Heart right ventricle (tissue), 16 donors: ENCODE results near the gene MID1. TPM values are rescaled to one million over a fixed set of nuclear protein-coding genes. Genes with fewer than 3 reads are reported as not detected.

Source experiments
- ATAC-seq, 8 donors: fragments of 200-7000 bp; cut with Tn5 transposase; one replicate each; pipeline ENCODE4 v1.9.1; 2020; ENCODE audit warnings: mild to moderate bottlenecking in 8 of 8, moderate library complexity in 8 of 8, moderate number of reproducible peaks in 1 of 8
- DNase-seq, 2 donors: peaks; one replicate each; pipeline ENCODE4 v3.0.0-alpha.2; 2020
- H3K27ac ChIP-seq, 10 donors: fragments of 200-600 bp; sonication (generic) in 2 of 10; one replicate each; pipeline versions ENCODE4 v1.5.0 to v1.8.0; 2020 to 2022; ENCODE audit warnings: mild to moderate bottlenecking in 3 of 10
- H3K27me3 ChIP-seq, 7 donors: fragments of 200-600 bp; one replicate each; pipeline ENCODE4 v1.8.0; 2021 to 2022; ENCODE audit warnings: mild to moderate bottlenecking in 2 of 7
- H3K36me3 ChIP-seq, 9 donors: fragments of 200-600 bp; sonication (generic) in 1 of 9; one replicate each; pipeline versions ENCODE4 v1.5.0 to v1.8.0; 2020 to 2022; ENCODE audit warnings: mild to moderate bottlenecking in 2 of 9
- H3K4me1 ChIP-seq, 9 donors: fragments of 200-600 bp; sonication (generic) in 1 of 9; one replicate each; pipeline versions ENCODE4 v1.5.0 to v1.8.0; 2020 to 2022; ENCODE audit warnings: mild to moderate bottlenecking in 4 of 9
- H3K4me3 ChIP-seq, 10 donors: fragments of 200-600 bp; sonication (generic) in 2 of 10; one replicate each; pipeline versions ENCODE4 v1.5.0 to v1.8.0; 2020 to 2022; ENCODE audit warnings: mild to moderate bottlenecking in 7 of 10, moderate library complexity in 2 of 10
- H3K9me3 ChIP-seq, 11 donors: fragments of 200-600 bp in 10 of 11; sonication (generic) in 2 of 11; one replicate each; pipeline versions ENCODE4 v1.5.0 to v1.8.0; 2013 to 2022; ENCODE audit warnings: mild to moderate bottlenecking in 2 of 11, control low read depth in 1 of 11, moderate library complexity in 1 of 11
- CTCF ChIP-seq, 9 donors: fragments of 200-600 bp; sonication (generic) in 2 of 9; IDR thresholded peaks; one replicate each; pipeline versions ENCODE4 v1.5.0 to v1.8.0; 2021 to 2022; ENCODE audit warnings: antibody characterized with exemption in 9 of 9, mild to moderate bottlenecking in 5 of 9, moderate library complexity in 1 of 9
- WGBS, 2 donors: extraction: QIAGEN DNeasy Blood & Tissue Kit; methylation state at CpG; one replicate each; pipeline ENCODE4 v1.1.7; 2013; ENCODE audit warnings: inconsistent platforms in 1 of 2; 5-methylcytosine and 5-hydroxymethylcytosine counted together
- intact Hi-C, 10 donors: fragments of 100-400 bp; cut with DNase I; formaldehyde crosslinking; loops; one replicate each; pipeline versions ENCODE4 v1.11.1 to v1.14.2; 2022
- polyA plus RNA-seq, 2 donors: library from polyadenylated mRNA; stranded (reverse); fragments of 200-250 nt; gene quantifications; one replicate each; pipeline ENCODE4 v1.2.3, GENCODE V29; 2013
- total RNA-seq, 10 donors: library from RNA; stranded (reverse); fragmentation: NEBNext Ultra II Directional in 3 of 10; extraction: Animal tissue kit (Norgen Biotek cat#: 25700) in 3 of 10; gene quantifications; one replicate each; pipeline versions ENCODE4 v1.2.1 to v1.2.4, GENCODE V29; 2021 to 2023
- donor health status: Arrhythmogenic right ventricular cardiomyopathy.
- donor health status: ischemic (EF 13 %, LVEDD 7.1; RV severe dilation, severe dysfunction).
- donor health status: healthy with polysubstance abuse.
- donor health status: DM: no; HTN: yes; CAD: no.
- donor health status: DM: no; HTN: no; CAD: no.
- donor health status: ischemic (EF 25% LVEDD 6.9; RV normal size, moderate dysfunction).
- donor health status: ischemic (EF 25% LVEDD 5.7; RV mildly dilated, moderate dysfunction).
- donor health status: healthy.
- donor health status: DM: yes; HTN: yes; CAD: no.
- donor health status: Ischemic cardiomyopathy.
- donor health status: ischemic (EF 35%, LVEDD 5.7; RV mildly dilated, moderate dysfunction).
- donor health status: nonischemic (EF 11% LVEDD 7.7; RV severe dilation, severe dysfunction).
- donor health status: DM: yes; HTN: yes; CAD: no.
- donor health status: PGD.
- donor health status: ischemic (EF 29% LVEDD 5.4; RV normal size, mild dysfunction).
- donor health status: nonischemic (EF 23%, LVEDD 6.1; RV moderate dilation, normal function).

The MID1 gene
- total and polyA plus RNA-seq, 12 donors: 1.4 to 22.6 (median 7.2) TPM

- TF ChIP-seq CTCF (IDR thresholded peaks at IDR 0.05): no peak
- H3K9me3 ChIP-seq: no peaks in the 10 kb centered on the region
- peaks cover 0 to 35% (median 7%) of the 10 kb centered on the region in 9 donors for H3K4me1 ChIP-seq
- H3K27ac ChIP-seq: no peak overlapping the region
- H3K27me3 ChIP-seq: no peaks in the 10 kb centered on the region
- ATAC-seq: no peak
- 91 to 98% methylated on average over 3 of the region's 3 CpGs for WGBS, 2 donors
- no peaks in the 10 kb centered on the region for H3K36me3 ChIP-seq
- intact Hi-C loops: no loop called here
- DNase-seq: no peak
- no peak overlapping the region for H3K4me3 ChIP-seq
Observed at GRCh38 chrX:10512741-10513140, 107.6 kb downstream of the MID1 start.

- no peak for ATAC-seq
- TF ChIP-seq CTCF (IDR thresholded peaks at IDR 0.05): no peak
- Histone ChIP-seq H3K4me3 (no peak overlapping the region), H3K27ac (no peak overlapping the region), H3K36me3 (no peaks in the 10 kb centered on the region), H3K27me3 (no peaks in the 10 kb centered on the region), H3K4me1 (peaks cover 0 to 34% (median 4%) of the 10 kb centered on the region in 9 donors), H3K9me3 (no peaks in the 10 kb centered on the region)
- 58 to 70% methylated on average over 1 of the region's 1 CpG for WGBS, 2 donors
- no peak for DNase-seq
- intact Hi-C loops: no loop called here
Observed at GRCh38 chrX:10512258-10512657, 108.1 kb downstream of the MID1 start.

GRCh38 chrX:10509397-10509796 lies 111.0 kb downstream of the MID1 start:
- Histone ChIP-seq H3K4me1 (peaks cover 0 to 18% (median 0%) of the 10 kb centered on the region in 9 donors), H3K27me3 (no peaks in the 10 kb centered on the region), H3K27ac (no peak overlapping the region), H3K4me3 (no peak overlapping the region), H3K9me3 (no peaks in the 10 kb centered on the region), H3K36me3 (no peaks in the 10 kb centered on the region)
- 87 to 94% methylated on average over 3 of the region's 3 CpGs for WGBS, 2 donors
- DNase-seq (no peak), ATAC-seq (no peak)
- intact Hi-C loops: no loop called here
- TF ChIP-seq CTCF (IDR thresholded peaks at IDR 0.05): no peak

GRCh38 chrX:10508891-10509290 lies 111.5 kb downstream of the MID1 start:
- no peak for DNase-seq
- H3K27ac ChIP-seq: no peak overlapping the region
- no peaks in the 10 kb centered on the region for H3K36me3 ChIP-seq
- peaks cover 0 to 13% (median 0%) of the 10 kb centered on the region in 9 donors for H3K4me1 ChIP-seq
- no peaks in the 10 kb centered on the region for H3K9me3 ChIP-seq
- no peak for ATAC-seq
- TF ChIP-seq CTCF (IDR thresholded peaks at IDR 0.05): no peak
- H3K27me3 ChIP-seq: no peaks in the 10 kb centered on the region
- H3K4me3 ChIP-seq: no peak overlapping the region
- intact Hi-C loops: no loop called here
